ENCODE measurements around the gene TEP1. TPM values are rescaled to one million over a fixed set of nuclear protein-coding genes. Genes with fewer than 3 reads are reported as not detected.

Gene TEP1
- total RNA-seq, 2 experiments from 2014 or later, result 14.3 to 17.4 TPM

GRCh38 chr14:20334017-20334416, 79.3 kb downstream of the TEP1 start:
- Histone ChIP-seq H3K36me3 (ENCODE audit: insufficient read depth, low read length) (no peaks in the 10 kb centered on the region), H3K27ac (ENCODE audit: low read depth in 1 of 2, low read length in 2 of 2) (no peak overlapping the region), H3K4me1 (ENCODE audit: insufficient read depth, low read length) (peaks cover 12% of the 10 kb centered on the region), H3K9me3 (ENCODE audit: control insufficient read depth in 1 of 2, insufficient read depth in 1 of 2, low read length in 2 of 2) (no peaks in the 10 kb centered on the region), H3K27me3 (ENCODE audit: control insufficient read depth in 1 of 2, insufficient read depth in 2 of 2, low read length in 2 of 2) (no peaks in the 10 kb centered on the region), H3K4me3 (ENCODE audit: low read length) (no peak overlapping the region)
- CTCF ChIA-PET, result interaction anchor here (2.3 kb wide), 1 partner anchor 8 kb away, joined by 11 read pairs; the partner anchor contains the start of gene PARP2
- Mint-ChIP-seq H3K4me1 (ENCODE audit: low read depth) (peaks cover 28% of the 10 kb centered on the region), H3K27ac (no peak overlapping the region), H3K4me3 (no peak overlapping the region), H3K9me3 (no peaks in the 10 kb centered on the region), H3K27me3 (no peaks in the 10 kb centered on the region), H3K36me3 (ENCODE audit: low read depth) (peaks cover 5% of the 10 kb centered on the region)
- intact Hi-C loops (cut with DNase I, micrococcal nuclease), result loop anchor here in 1 of 2 experiments (5.0 to 10.0 kb wide), 2 partner anchors 123 to 521 kb away; partner anchors contain the start of gene APEX1
- POLR2A ChIA-PET, result interaction anchor here (0.9 to 2.6 kb wide), 3 partner anchors 9 to 348 kb away, joined by 3 to 38 read pairs (median 17); partner anchors contain the start of gene PARP2
- DNase-seq, result no peak
- ATAC-seq (ENCODE audit: poor library complexity), result no peak
- no peak for TF ChIP-seq CTCF (IDR thresholded peaks at IDR 0.05)

- CTCF ChIA-PET, result interaction anchor here (2.3 kb wide), 1 partner anchor 9 kb away, joined by 11 read pairs; the partner anchor contains the start of gene PARP2
- H3K27ac Mint-ChIP-seq, result peak overlapping the region; percentile 84
- H3K27ac ChIP-seq (ENCODE audit: low read depth in 1 of 2, low read length in 2 of 2), result peak overlapping the region in 1 of 2 donors; percentile 59
- H3K36me3 Mint-ChIP-seq (ENCODE audit: low read depth), result peaks cover 5% of the 10 kb centered on the region
- peaks cover 12% of the 10 kb centered on the region for H3K4me1 ChIP-seq (ENCODE audit: insufficient read depth, low read length)
- DNase-seq (no peak), ATAC-seq (ENCODE audit: poor library complexity) (no peak)
- no peak for TF ChIP-seq CTCF (IDR thresholded peaks at IDR 0.05)
- H3K4me3 Mint-ChIP-seq, result peak overlapping the region; percentile 94
- H3K9me3 Mint-ChIP-seq, result no peaks in the 10 kb centered on the region
- peak overlapping the region; percentile 75 for H3K4me3 ChIP-seq (ENCODE audit: low read length)
- H3K27me3 Mint-ChIP-seq, result no peaks in the 10 kb centered on the region
- H3K9me3 ChIP-seq (ENCODE audit: control insufficient read depth in 1 of 2, insufficient read depth in 1 of 2, low read length in 2 of 2), result no peaks in the 10 kb centered on the region
- H3K36me3 ChIP-seq (ENCODE audit: insufficient read depth, low read length), result no peaks in the 10 kb centered on the region
- peaks cover 33% of the 10 kb centered on the region for H3K4me1 Mint-ChIP-seq (ENCODE audit: low read depth)
- POLR2A ChIA-PET, result interaction anchor here (0.9 to 2.6 kb wide), 5 partner anchors 9 to 349 kb away, joined by 3 to 38 read pairs (median 11); partner anchors contain the start of genes APEX1 and PARP2
- intact Hi-C loops (cut with DNase I, micrococcal nuclease), result loop anchor here (1.0 to 10.0 kb wide), 4 partner anchors 10 to 521 kb away; partner anchors contain the start of genes APEX1 (in 2 of the 2), OSGEP (in 1 of the 2) and PARP2 (in 1 of the 2)
- no peaks in the 10 kb centered on the region for H3K27me3 ChIP-seq (ENCODE audit: control insufficient read depth in 1 of 2, insufficient read depth in 2 of 2, low read length in 2 of 2)
Measured at GRCh38 chr14:20333494-20333841, 79.8 kb downstream of the TEP1 start.

GRCh38 chr14:20332788-20333493, 80.4 kb downstream of the TEP1 start, which contains the start of gene CCNB1IP1:
Gene CCNB1IP1 (minus strand): TSS chr14:20333279. CDS start chr14:20316523, 16,756 bp downstream.
- Mint-ChIP-seq H3K4me3 (peak within 1 kb of the TSS; percentile 94), H3K36me3 (ENCODE audit: low read depth) (peaks cover 5% of the 10 kb centered on the region), H3K9me3 (no peaks in the 10 kb centered on the region), H3K27ac (peak within 1 kb of the TSS; percentile 84), H3K4me1 (ENCODE audit: low read depth) (peaks cover 34% of the 10 kb centered on the region), H3K27me3 (no peaks in the 10 kb centered on the region)
- CTCF ChIA-PET, result interaction anchor here (2.3 kb wide), 1 partner anchor 9 kb away, joined by 11 read pairs; the partner anchor contains the start of gene PARP2
- H3K27ac ChIP-seq (ENCODE audit: low read depth in 1 of 2, low read length in 2 of 2), result peak within 1 kb of the TSS; percentile 3 to 59
- no peaks in the 10 kb centered on the region for H3K36me3 ChIP-seq (ENCODE audit: insufficient read depth, low read length)
- H3K27me3 ChIP-seq (ENCODE audit: control insufficient read depth in 1 of 2, insufficient read depth in 2 of 2, low read length in 2 of 2), result no peaks in the 10 kb centered on the region
- intact Hi-C loops (cut with DNase I, micrococcal nuclease), result loop anchor here (1.0 to 10.0 kb wide), 4 partner anchors 10 to 522 kb away; partner anchors contain the start of genes APEX1 (in 2 of the 2), PARP2 (in 2 of the 2) and OSGEP (in 1 of the 2)
- ATAC-seq (ENCODE audit: poor library complexity), result peak; percentile 99
- POLR2A ChIA-PET, result interaction anchor here (0.9 to 2.6 kb wide), 8 partner anchors 10 to 351 kb away, joined by 3 to 38 read pairs (median 6); partner anchors contain the start of genes APEX1, PARP2, PIP4P1 and RNASE4
- peak within 1 kb of the TSS; percentile 75 for H3K4me3 ChIP-seq (ENCODE audit: low read length)
- H3K4me1 ChIP-seq (ENCODE audit: insufficient read depth, low read length), result peaks cover 12% of the 10 kb centered on the region
- no peaks in the 10 kb centered on the region for H3K9me3 ChIP-seq (ENCODE audit: control insufficient read depth in 1 of 2, insufficient read depth in 1 of 2, low read length in 2 of 2)
- peak in 13 of 14 experiments; percentile 5 to 91 (median 26) for DNase-seq
- no peak for TF ChIP-seq CTCF (IDR thresholded peaks at IDR 0.05)

Measured in CD4-positive, alpha-beta T cell (primary cell).